GM15510 (cell line): ENCODE results near the gene RPTOR.

Experiments
- POLR2A ChIP-seq: IDR thresholded peaks from 3 replicates; pipeline ENCODE4 v1.6.1; 2011; ENCODE audit warnings: borderline replicate concordance; ENCODE audit not compliant: insufficient read length; ENCODE audit errors: extremely low read depth

The RPTOR gene

DNA sequence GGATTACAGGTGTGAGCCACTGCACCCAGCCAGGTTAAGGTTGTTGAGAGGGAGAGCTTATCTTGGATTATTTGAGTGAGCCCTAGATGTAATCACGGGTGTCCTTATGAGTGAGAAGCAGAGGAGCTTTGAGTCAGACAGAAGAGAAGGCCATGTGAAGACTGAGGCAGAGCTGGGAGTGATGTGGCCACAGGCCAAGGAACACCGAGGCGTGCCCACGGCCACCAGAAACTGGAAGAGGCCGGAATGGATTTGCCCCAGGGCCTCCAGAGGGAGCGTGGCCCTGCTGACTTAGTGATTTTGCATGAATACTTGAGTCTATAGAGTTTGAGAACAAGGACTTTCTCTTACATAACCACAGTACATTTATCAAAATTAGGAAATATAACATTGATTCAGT is 137.7 kb downstream of the RPTOR start:
- no peak for TF ChIP-seq POLR2A

- TF ChIP-seq POLR2A = no peak
These were observed 139.0 kb downstream of the RPTOR start for GRCh38 chr17:80683625-80684104.

DNA sequence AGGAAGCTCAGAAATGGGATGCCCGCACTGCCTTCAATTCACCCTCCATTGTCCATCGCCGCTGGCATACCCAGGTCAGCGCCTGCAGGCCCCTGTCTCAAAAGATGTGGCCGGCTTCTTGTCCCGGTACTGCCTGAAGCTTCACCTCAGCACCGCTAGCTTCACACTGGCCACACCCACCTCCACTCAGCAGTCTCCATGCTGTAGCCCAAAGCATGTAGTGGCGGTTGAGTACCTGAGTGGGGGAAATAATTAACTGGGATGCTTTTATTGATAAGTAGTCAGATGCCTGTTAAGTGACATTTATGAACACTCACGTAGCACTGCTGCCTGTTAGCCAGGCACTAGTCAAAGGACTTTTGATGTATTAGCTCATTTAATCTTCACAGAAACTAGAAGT is 143.2 kb downstream of the RPTOR start:
- TF ChIP-seq POLR2A = no peak

GRCh38 chr17:80689129-80689619 is 144.5 kb downstream of the RPTOR start:
- TF ChIP-seq POLR2A = no peak

DNA sequence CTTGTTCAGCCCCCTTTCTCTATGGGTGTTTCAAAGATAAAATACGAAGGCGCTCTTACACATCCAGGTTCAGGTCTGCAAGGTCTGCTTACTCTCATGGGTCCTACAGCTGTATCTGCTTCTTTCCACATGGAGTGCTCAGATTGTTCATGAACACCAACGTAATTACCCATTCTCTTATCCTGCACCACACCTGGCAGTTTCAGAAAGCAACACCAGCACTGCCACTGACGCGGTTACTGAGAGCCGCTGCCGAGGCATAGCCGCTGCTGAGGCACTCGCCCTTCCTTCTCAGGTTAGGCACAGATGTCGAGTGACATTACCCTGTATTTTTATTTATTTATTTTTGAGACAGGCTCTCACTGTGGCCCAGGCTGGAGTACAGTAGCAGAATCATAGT is 147.1 kb downstream of the RPTOR start:
- no peak for TF ChIP-seq POLR2A

DNA sequence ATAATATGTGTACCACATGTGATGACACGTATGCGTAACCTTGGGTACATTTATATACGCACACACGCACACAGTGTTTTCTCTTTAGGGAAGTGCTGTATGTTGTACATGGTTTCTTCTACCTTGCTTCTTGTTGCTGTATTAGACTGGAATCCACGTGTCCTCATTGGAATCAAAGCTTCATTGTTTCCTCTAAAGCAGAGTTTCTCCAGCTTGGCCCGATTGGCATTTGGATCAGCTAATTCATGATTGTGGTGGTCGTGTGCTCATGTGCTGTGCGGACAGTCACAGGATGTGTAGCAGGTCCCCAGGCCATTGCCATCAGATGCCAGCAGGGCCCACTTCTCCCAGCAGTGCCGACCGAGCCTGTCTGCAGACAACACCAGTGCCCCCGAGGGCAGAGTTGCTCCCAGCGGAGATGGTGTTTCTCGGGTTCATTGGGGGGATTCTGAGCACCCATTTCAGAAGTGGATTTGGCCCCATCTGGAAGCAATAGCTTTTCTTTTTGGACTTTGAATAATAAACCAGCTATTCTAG is 148.4 kb downstream of the RPTOR start:
- TF ChIP-seq POLR2A = no peak

GRCh38 chr17:80693511-80693910 is 148.9 kb downstream of the RPTOR start:
- TF ChIP-seq POLR2A = no peak

DNA sequence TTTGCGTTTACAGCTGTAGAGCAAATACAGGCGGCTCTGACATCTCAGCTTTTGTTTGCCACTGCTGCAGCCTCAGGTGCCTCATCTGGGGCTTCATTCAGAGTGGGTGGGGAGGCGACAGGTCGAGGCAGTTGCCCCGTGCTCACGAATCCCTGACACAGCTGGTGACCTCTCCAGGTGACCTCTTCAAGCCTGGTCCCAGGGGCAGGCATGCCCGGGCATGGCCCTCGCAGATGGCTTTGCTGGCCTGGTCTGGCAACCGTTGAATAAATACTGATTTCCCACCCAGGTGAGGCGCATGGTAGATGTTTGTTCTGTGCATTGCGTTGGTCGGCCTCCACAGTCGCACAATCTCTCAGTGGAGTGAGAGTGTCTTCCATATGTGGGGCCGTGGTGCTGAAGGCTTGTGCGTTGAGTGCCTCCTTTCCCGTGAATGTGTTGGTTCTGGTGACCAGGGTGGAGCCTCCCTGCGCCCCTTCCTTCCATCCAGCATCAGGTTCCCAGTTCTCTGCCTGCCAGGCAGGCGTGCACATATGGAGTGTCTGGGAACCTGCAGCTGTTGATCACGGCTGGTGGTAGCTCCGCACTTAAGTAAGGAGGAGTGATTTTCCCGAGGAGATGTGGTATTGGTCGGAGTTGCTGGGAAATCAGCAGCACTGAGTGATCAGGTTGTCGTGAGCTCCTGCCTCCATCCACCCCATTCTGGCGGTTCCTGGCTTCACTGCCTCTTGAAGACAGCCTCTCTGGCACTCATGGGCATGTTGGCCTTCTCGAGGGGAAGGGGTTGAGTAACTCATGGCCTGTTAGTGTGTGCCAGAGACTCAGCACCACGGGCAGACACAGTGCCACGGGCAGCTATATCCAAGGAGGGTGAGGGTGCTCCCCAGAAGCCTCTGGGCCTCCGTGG is 149.7 kb downstream of the RPTOR start:
- TF ChIP-seq POLR2A = no peak

DNA sequence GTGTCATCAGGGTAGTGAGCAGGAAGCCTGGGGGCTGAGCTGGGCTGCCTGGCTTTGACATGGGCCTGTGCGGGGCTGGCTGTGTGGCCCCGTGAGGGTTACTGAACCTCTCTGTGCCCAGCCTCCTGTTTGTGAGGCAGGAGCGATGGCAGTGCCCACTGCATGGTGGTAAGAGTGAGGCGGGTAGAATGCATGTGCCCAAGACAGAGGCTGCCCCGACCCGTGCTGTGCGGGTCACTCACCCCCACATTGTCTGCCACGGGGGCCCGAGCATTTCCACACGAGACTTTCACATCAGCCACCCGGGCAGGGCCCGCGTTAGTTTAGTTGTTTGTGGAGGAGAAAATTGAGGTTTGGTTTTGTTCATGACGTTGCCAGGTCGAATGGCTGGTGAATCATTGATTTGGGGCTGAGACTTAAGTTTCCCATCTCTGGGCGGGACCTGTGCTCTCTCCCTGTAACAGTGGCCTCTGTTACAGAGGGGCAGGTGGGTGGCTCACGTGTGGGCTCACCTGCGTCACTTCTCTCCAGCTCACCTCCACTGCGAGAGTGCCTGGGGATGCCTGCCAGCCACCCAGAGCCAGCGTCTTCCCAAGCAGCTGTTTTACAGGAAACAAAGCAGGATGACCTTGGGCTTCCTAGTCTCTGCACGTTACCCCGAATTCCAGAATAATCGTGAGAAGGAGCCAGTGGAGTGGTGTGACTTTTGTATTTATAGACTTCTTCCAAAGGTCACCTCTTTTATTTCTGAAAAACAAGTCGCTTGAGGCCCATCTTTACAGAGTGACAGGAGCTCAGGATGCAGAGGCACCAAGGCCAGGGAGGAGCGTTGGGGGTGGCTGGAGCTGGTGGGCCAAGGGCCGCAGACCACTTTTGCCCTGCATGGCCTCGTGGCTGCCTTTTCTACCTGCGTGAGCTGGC is 150.6 kb downstream of the RPTOR start:
- no peak for TF ChIP-seq POLR2A

DNA sequence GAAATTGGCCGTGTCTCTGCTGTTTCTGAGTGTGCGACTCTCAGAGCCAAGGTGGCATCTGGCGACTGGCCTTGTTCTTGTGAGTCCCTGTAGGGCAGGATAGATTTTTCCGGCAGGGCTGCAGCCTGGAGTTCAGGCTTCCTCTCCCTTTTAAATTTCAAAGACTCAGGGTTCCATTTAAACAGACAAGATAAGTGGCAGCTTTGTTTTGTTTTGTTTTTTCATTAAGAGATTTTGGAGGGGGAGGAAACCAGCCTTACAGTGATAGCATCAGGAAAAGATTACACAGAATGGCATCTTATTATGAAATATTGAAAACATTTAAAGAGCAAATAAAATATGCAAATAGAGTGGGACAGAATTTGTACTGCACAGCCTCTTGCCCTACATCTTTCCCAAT is 151.3 kb downstream of the RPTOR start:
- TF ChIP-seq POLR2A = no peak

DNA sequence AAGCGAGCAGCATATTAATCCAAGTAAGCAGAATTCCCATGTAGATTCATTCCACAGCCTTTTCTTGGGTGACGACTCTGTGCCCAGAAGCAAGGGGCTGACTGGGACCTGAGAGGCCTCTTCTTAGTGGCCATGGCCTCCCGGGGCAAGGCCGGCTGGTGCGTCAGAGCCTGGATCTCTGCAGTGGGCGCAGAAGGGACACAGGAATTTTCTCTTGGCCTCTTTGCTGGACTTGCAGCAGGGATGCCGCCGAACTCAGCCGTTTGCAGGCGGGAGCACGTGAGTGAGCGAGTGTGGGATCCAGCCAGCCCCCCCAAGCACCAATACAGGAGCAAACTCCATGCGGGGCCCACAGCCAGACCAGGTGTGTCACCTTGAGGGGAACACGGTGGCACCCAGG is 151.8 kb downstream of the RPTOR start:
- TF ChIP-seq POLR2A = no peak

DNA sequence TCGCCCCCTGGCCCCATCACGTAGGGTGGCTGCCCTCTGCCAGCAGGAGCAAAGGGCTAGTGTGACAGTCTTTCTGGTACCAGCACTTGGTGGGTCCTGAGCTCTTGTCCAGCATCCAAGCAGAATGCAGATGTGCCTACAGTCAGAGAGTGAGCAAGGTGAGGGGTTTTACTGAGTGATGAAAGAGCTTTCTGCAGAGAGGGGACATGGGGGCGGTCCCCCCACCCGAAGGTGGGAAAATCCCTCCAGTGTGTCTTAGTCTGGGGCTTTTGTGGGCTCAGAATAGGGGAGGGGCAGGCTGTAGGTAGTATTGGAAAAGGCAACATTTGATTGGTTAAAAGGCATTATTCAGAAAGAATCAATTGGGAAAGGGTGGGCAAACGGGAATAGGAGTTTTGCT is 152.3 kb downstream of the RPTOR start:
- no peak for TF ChIP-seq POLR2A

- TF ChIP-seq POLR2A = no peak
These were observed 153.7 kb downstream of the RPTOR start for GRCh38 chr17:80698297-80698696.

DNA sequence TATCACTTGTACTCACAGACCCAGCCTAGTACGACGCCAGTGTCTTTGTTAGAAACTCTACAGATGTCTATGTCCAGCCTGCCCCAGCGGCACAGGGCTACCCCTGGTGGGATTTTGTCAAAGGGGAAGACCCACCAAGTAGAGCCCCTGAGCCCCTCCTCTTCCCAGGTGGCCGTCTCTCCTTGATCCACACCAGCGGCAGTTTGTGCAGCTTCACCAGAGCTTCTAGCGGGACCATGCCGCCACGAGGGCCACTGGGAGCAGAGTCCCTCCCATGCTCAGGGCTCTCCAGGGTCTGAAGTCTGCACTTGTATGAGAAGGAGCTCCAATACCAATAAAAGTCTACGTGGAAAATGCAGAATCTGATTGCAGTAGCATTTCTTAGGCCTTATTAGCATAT is 157.1 kb downstream of the RPTOR start:
- no peak for TF ChIP-seq POLR2A

- no peak for TF ChIP-seq POLR2A
These were observed 157.9 kb downstream of the RPTOR start for GRCh38 chr17:80702315-80703141.

- no peak for TF ChIP-seq POLR2A
These were observed 158.5 kb downstream of the RPTOR start for GRCh38 chr17:80703142-80703478.
